A673 (cell line): ENCODE data around the gene ZDHHC11B. TPM values are rescaled to one million over a fixed set of nuclear protein-coding genes. Genes with fewer than 3 reads are reported as not detected.

Experiments
- BruUV-seq: library from RNA; stranded (reverse); fragments of 400-500 nt; replicated peaks from 2 replicates; lab custom pipeline; 2021; lab: Mats Ljungman, UMichigan
- CTCF ChIA-PET: fragments of 300-600 bp; sonication (Branson Sonifier 250); formaldehyde crosslinking; loops from one replicate; lab custom pipeline; 2022; ENCODE audit warnings: antibody characterized with exemption; lab: Charles Lee
- POLR2A ChIA-PET: fragments of 300-600 bp; sonication (Branson Sonifier 250); formaldehyde crosslinking; loops from one replicate; lab custom pipeline; 2022; ENCODE audit warnings: antibody characterized with exemption; ENCODE audit not compliant: low non-redundant PET; lab: Charles Lee
- DNase-seq: peaks from one replicate; pipeline ENCODE4 v3.0.0-alpha.2; 2015; ENCODE audit warnings: low spot score
- H3K27ac ChIP-seq: fragments of 200-600 bp; sonication (generic); 2 replicates; pipeline ENCODE4 v1.5.1; 2016; ENCODE audit warnings: mixed run types, low read depth, mild to moderate bottlenecking, mixed read lengths, antibody characterized with exemption, low read length; ENCODE audit not compliant: poor library complexity, severe bottlenecking
- H3K27me3 ChIP-seq: fragments of 200-600 bp; sonication (generic); replicated peaks from 2 replicates; pipeline ENCODE4 v1.6.1; 2017; ENCODE audit warnings: mixed run types, low read depth, mild to moderate bottlenecking, mixed read lengths, antibody characterized with exemption, low read length; ENCODE audit not compliant: insufficient read depth, poor library complexity
- H3K36me3 ChIP-seq: fragments of 200-600 bp; sonication (generic); 2 replicates; pipeline ENCODE4 v1.6.1; 2016; ENCODE audit warnings: mixed run types, mild to moderate bottlenecking, mixed read lengths, antibody characterized with exemption, low read length; ENCODE audit not compliant: insufficient read depth, poor library complexity, severe bottlenecking
- H3K4me1 ChIP-seq: fragments of 200-600 bp; sonication (generic); 2 replicates; pipeline ENCODE4 v1.6.1; 2017; ENCODE audit warnings: mixed run types, mild to moderate bottlenecking, mixed read lengths, antibody characterized with exemption, low read length; ENCODE audit not compliant: insufficient read depth, poor library complexity, severe bottlenecking
- H3K4me3 ChIP-seq: fragments of 200-600 bp; sonication (generic); 2 replicates; pipeline ENCODE4 v1.5.1; 2016; ENCODE audit warnings: low read depth, mixed run types, mild to moderate bottlenecking, mixed read lengths, low read length; ENCODE audit not compliant: poor library complexity, severe bottlenecking
- H3K9me3 ChIP-seq: fragments of 200-600 bp; sonication (generic); 2 replicates; pipeline ENCODE4 v1.6.1; 2016; ENCODE audit warnings: mixed run types, low read depth, mild to moderate bottlenecking, mixed read lengths, antibody characterized with exemption, low read length; ENCODE audit not compliant: poor library complexity, severe bottlenecking
- EZH2 ChIP-seq: fragments of 200-600 bp; sonication (generic); IDR thresholded peaks from 2 replicates; pipeline ENCODE4 v1.6.1; 2017; ENCODE audit warnings: borderline replicate concordance, low read depth, mild to moderate bottlenecking, mixed read lengths, antibody characterized with exemption, low read length; ENCODE audit not compliant: poor library complexity, severe bottlenecking
- intact Hi-C: fragments of 100-400 bp; cut with micrococcal nuclease; formaldehyde crosslinking; loops from one replicate; pipeline ENCODE4 v1.10.0; 2022; ENCODE audit not compliant: unreplicated experiment
- total RNA-seq: library from RNA; stranded (reverse); gene quantifications from 2 replicates; pipeline ENCODE4 v1.2.3, GENCODE V29; 2021
- TF ChIP-seq, protein P1 (sequence below): fragments of 300-800, 200-600 bp; sonication (generic); conservative IDR thresholded peaks from 2 replicates; pipeline ENCODE4 v1.5.1; 2017; ENCODE audit warnings: low read depth, mild to moderate bottlenecking, antibody characterized with exemption, low read length, moderate library complexity, mixed read lengths

Gene ZDHHC11B
- total RNA-seq, 1 experiment from 2014 or later, result 1.3 TPM

DNA sequence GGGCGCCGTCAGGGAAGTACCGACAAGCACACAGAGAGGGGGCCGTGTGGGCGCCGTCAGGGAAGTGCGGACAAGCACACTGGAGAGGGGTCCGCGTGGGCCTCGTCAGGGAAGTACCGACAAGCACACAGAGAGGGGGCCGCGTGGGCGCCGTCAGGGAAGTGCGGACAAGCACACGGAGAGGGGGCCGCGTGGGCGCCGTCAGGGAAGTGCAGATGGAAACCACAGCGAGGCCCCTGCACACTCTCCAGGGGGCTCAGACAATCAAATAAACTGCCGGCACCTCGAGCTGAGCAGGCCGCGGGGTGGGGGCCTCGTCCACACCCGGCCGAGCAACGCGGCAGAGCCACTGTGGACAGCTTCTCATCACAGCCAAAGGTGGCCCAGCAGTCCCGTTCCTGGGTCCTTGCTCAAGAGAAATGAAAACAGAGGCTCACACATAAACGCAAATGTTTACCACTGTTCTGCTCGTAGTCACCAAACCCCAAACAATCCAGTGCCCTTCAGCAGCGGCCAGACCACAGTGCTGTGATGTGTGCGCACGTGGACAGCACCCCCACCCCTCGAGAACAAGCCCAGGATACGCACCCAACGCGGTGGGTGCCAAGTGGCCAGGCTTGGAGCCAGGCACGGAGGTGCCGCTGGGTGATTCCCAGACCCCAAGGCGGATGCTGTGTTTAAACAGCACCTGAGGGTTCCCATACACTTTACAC is 116.1 kb downstream of the ZDHHC11B start:
- no TSS peak for BruUV-seq
- H3K36me3 ChIP-seq, result peaks cover 11% of the 10 kb centered on the region
- H3K4me1 ChIP-seq, result peaks cover 16% of the 10 kb centered on the region
- ChIA-PET CTCF (no interaction called here), POLR2A (no interaction called here)
- intact Hi-C loops, result no loop called here
- no peak for DNase-seq
- H3K27me3 ChIP-seq, result no peaks in the 10 kb centered on the region
- TF ChIP-seq, protein P1, sequence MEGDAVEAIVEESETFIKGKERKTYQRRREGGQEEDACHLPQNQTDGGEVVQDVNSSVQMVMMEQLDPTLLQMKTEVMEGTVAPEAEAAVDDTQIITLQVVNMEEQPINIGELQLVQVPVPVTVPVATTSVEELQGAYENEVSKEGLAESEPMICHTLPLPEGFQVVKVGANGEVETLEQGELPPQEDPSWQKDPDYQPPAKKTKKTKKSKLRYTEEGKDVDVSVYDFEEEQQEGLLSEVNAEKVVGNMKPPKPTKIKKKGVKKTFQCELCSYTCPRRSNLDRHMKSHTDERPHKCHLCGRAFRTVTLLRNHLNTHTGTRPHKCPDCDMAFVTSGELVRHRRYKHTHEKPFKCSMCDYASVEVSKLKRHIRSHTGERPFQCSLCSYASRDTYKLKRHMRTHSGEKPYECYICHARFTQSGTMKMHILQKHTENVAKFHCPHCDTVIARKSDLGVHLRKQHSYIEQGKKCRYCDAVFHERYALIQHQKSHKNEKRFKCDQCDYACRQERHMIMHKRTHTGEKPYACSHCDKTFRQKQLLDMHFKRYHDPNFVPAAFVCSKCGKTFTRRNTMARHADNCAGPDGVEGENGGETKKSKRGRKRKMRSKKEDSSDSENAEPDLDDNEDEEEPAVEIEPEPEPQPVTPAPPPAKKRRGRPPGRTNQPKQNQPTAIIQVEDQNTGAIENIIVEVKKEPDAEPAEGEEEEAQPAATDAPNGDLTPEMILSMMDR, result no peak
- TF ChIP-seq EZH2, result no peak
- H3K27ac ChIP-seq, result no peak overlapping the region
- H3K9me3 ChIP-seq, result no peaks in the 10 kb centered on the region
- H3K4me3 ChIP-seq, result no peak overlapping the region

DNA sequence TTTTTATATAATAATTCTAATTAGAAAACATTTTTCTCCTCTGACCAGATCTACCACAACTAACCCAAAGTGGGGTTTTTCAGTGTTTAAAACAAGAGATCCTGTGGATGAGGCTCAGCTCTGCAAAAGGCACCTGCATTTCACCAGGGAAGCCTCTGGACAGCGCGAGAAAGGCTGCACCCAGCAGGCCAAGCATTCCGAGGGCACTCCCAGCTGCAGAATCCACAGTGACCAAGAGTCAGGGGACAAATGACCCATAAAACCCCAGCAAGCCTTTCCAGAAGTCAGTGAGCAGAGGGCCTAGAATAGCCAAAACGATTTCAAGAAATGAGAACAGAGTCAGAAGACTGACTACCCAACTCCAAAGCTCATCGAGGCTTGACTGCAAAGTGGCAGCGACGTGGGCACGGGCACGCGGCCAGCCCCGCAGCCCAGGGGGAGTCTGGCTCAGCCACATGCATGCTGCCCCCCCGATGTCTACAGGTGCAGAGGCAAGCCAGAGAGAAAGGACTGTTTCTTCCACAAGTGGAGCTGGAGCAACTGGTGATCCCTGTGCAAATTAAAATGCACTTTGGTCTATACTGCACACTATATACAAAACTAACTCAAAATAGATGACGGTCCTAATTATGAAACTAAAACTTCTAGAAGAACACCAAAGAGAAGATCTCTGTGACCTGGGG is 117.6 kb downstream of the ZDHHC11B start:
- Histone ChIP-seq H3K9me3 (no peaks in the 10 kb centered on the region), H3K4me1 (peaks cover 3% of the 10 kb centered on the region), H3K27me3 (no peaks in the 10 kb centered on the region), H3K36me3 (peaks cover 11% of the 10 kb centered on the region), H3K27ac (no peak overlapping the region), H3K4me3 (no peak overlapping the region)
- intact Hi-C loops, result no loop called here
- DNase-seq, result no peak
- POLR2A ChIA-PET, result no interaction called here
- CTCF ChIA-PET, result no interaction called here
- BruUV-seq, result no TSS peak
- TF ChIP-seq, protein P1, result no peak
- TF ChIP-seq EZH2, result no peak

GRCh38 chr5:665956-666711 is 118.4 kb downstream of the ZDHHC11B start:
- intact Hi-C loops, result no loop called here
- POLR2A ChIA-PET, result no interaction called here
- no peaks in the 10 kb centered on the region for H3K27me3 ChIP-seq
- CTCF ChIA-PET, result interaction anchor here (0.5 kb wide), 1 partner anchor 209 kb away, joined by 5 read pairs; no protein-coding TSS in a partner anchor
- H3K9me3 ChIP-seq, result no peaks in the 10 kb centered on the region
- H3K4me1 ChIP-seq, result no peaks in the 10 kb centered on the region
- no peak for TF ChIP-seq EZH2
- TF ChIP-seq, protein P1, result no peak
- peaks cover 11% of the 10 kb centered on the region for H3K36me3 ChIP-seq
- no peak overlapping the region for H3K27ac ChIP-seq
- no peak overlapping the region for H3K4me3 ChIP-seq
- no peak for DNase-seq
- BruUV-seq, result no TSS peak
